CD4-positive, CD25-positive, alpha-beta regulatory T cell (primary cell): ENCODE data around the gene GBP7. TPM values are rescaled to one million over a fixed set of nuclear protein-coding genes. Genes with fewer than 3 reads are reported as not detected.
A peak's percentile ranks its signal among the peaks of the same experiment; 100 is the strongest.

Source experiments
- ATAC-seq, 2 donors: fragments of 150-1000 bp; cut with Tn5 transposase; one replicate each; pipeline ENCODE4 v1.10.0; 2021; ENCODE audit warnings: low read depth in 2 of 2, moderate number of reproducible peaks in 2 of 2, moderate library complexity in 1 of 2
- DNase-seq, 3 donors: peaks; one replicate each; pipeline versions ENCODE4 v3.0.0 to v3.0.0-alpha.2; 2012 to 2022; ENCODE audit warnings: mixed read lengths in 1 of 3
- H3K27ac ChIP-seq: one replicate; pipeline ENCODE4 v1.7.0; 2013; ENCODE audit warnings: mild to moderate bottlenecking, low read length; ENCODE audit not compliant: insufficient read depth, poor library complexity, severe bottlenecking
- H3K27me3 ChIP-seq: one replicate; pipeline ENCODE4 v1.7.0; 2013; ENCODE audit warnings: low read length; ENCODE audit not compliant: control insufficient read depth, insufficient read depth
- H3K36me3 ChIP-seq: one replicate; pipeline ENCODE4 v1.7.0; 2013; ENCODE audit warnings: mild to moderate bottlenecking, low read length, moderate library complexity; ENCODE audit not compliant: control insufficient read depth, insufficient read depth
- H3K4me1 ChIP-seq: 2 replicates; pipeline ENCODE4 v1.7.0; 2013; ENCODE audit warnings: mild to moderate bottlenecking, low read length; ENCODE audit not compliant: insufficient read depth, control insufficient read depth, poor library complexity, severe bottlenecking
- H3K4me3 ChIP-seq: one replicate; pipeline ENCODE4 v1.7.0; 2013; ENCODE audit warnings: low read depth, mild to moderate bottlenecking, low read length, moderate library complexity
- H3K9me3 ChIP-seq, 2 experiments: 1 replicate in 1 of 2; 2 replicates in 1 of 2; pipeline ENCODE4 v1.7.0; 2013; ENCODE audit warnings: low read length in 2 of 2, mild to moderate bottlenecking in 1 of 2, moderate library complexity in 1 of 2; ENCODE audit not compliant: control insufficient read depth in 2 of 2
- H3K27ac Mint-ChIP-seq, 3 donors: one replicate each; pipeline ENCODE4 v1.8.0; 2020 to 2022; ENCODE audit warnings: mild to moderate bottlenecking in 3 of 3, mixed read lengths in 3 of 3, moderate library complexity in 2 of 3
- H3K27me3 Mint-ChIP-seq: one replicate; pipeline ENCODE4 v1.8.0; 2022; ENCODE audit warnings: mild to moderate bottlenecking, mixed read lengths
- H3K36me3 Mint-ChIP-seq: one replicate; pipeline ENCODE4 v1.8.0; 2020; ENCODE audit warnings: mixed read lengths
- H3K4me1 Mint-ChIP-seq, 4 donors: one replicate each; pipeline ENCODE4 v1.8.0; 2020 to 2022; ENCODE audit warnings: mixed read lengths in 4 of 4, mild to moderate bottlenecking in 1 of 4
- H3K4me3 Mint-ChIP-seq, 4 donors: one replicate each; pipeline ENCODE4 v1.8.0; 2020 to 2022; ENCODE audit warnings: mild to moderate bottlenecking in 4 of 4, mixed read lengths in 4 of 4, moderate library complexity in 3 of 4
- H3K9me3 Mint-ChIP-seq, 7 donors: one replicate each; pipeline ENCODE4 v1.8.0; 2020 to 2022; ENCODE audit warnings: mixed read lengths in 7 of 7, mild to moderate bottlenecking in 3 of 7, moderate library complexity in 2 of 7
- polyA plus RNA-seq, 4 donors: library from polyadenylated mRNA; unstranded; fragments of 300-500 nt; fragmentation: Illumina TruSeq; gene quantifications; one replicate each; pipeline ENCODE4 v1.2.3, GENCODE V29; 2021
- total RNA-seq: library from RNA; stranded (reverse); gene quantifications from one replicate; pipeline ENCODE4 v1.2.3, GENCODE V29; 2022

The GBP7 gene
- total and polyA plus RNA-seq, 5 donors from 2014 or later, result 0.11 to 0.20 TPM; not detected in 3

DNA sequence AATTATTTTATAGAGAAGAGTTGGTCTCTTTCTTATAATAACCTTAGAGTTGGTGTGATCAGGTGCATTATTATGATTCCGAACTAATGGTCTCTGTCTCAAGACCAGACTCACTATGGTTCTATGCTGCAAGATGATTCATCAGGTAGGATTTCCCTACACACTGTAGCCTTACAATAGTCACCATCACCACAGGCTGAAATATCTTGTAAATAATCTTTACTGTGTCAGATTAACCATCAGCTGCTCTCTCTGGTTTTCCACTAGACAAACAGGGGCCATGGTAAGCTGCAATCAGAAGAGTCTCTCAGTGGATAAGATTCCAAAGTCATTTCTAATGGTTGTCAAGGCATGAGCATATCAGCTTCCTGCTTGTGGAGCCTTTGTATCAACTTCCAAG, 27.4 kb upstream of the GBP7 start:
- Mint-ChIP-seq H3K27ac (peak overlapping the region in 1 of 3 donors; percentile 97), H3K4me3 (peak overlapping the region in 1 of 4 donors; percentile 15), H3K36me3 (peaks cover 29% of the 10 kb centered on the region), H3K27me3 (peaks cover 5% of the 10 kb centered on the region), H3K4me1 (peaks cover 26 to 40% (median 36%) of the 10 kb centered on the region in 4 donors), H3K9me3 (peaks cover 0 to 19% (median 8%) of the 10 kb centered on the region in 7 donors)
- DNase-seq, result no peak
- Histone ChIP-seq H3K4me3 (no peak overlapping the region), H3K27me3 (no peaks in the 10 kb centered on the region), H3K9me3 (peaks cover 14 to 18% of the 10 kb centered on the region in 2 experiments), H3K4me1 (peaks cover 24% of the 10 kb centered on the region), H3K36me3 (peaks cover 23% of the 10 kb centered on the region), H3K27ac (no peak overlapping the region)
- no peak for ATAC-seq

DNA sequence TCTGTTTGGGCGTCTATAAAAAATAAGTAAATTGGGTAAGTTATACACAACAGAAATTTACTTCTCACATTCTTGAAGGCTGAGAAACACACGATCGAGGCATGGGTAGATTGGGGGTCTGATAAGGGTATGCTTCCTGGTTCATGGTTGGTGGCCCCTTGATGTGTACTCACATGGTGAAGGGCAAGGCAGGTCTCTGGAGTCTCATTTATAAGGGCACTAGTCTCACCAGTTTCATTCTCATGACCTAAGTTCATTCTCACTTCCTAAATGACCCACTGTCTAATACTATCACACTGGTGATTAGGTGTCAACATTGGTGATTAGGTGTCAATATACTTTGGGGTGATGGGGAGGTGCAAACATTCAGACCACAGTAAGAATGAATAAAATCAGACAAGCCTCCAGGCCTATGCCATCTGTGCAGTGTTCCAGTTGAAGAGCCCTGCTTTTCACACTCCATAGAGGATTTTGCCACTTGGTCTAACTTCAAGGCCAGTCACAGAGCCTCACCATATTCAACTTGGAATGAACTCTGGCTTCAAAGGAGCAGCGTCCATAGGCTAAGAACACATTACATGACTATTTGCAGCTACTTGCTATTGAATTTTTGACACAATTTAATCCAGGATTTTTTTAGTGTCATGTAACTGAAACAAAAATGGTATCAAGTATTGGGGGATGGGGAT, 25.4 kb upstream of the GBP7 start:
- H3K4me3 Mint-ChIP-seq, result peak overlapping the region; percentile 93 to 99 (median 96)
- peaks cover 32 to 57% (median 43%) of the 10 kb centered on the region in 4 donors for H3K4me1 Mint-ChIP-seq
- H3K9me3 Mint-ChIP-seq, result peaks cover 0 to 16% (median 6%) of the 10 kb centered on the region in 7 donors
- H3K36me3 ChIP-seq, result peaks cover 16% of the 10 kb centered on the region
- H3K27ac Mint-ChIP-seq, result peak overlapping the region; percentile 89 to 98 (median 97)
- ATAC-seq (peak in 1 of 2 donors; percentile 20), DNase-seq (peak in 1 of 3 donors; percentile 31)
- H3K4me1 ChIP-seq, result peaks cover 42% of the 10 kb centered on the region
- peaks cover 5% of the 10 kb centered on the region for H3K27me3 Mint-ChIP-seq
- H3K27ac ChIP-seq, result peak overlapping the region; percentile 82
- H3K9me3 ChIP-seq, result peaks cover 14 to 18% of the 10 kb centered on the region in 2 experiments
- H3K4me3 ChIP-seq, result peak overlapping the region; percentile 99
- peaks cover 30% of the 10 kb centered on the region for H3K36me3 Mint-ChIP-seq
- no peaks in the 10 kb centered on the region for H3K27me3 ChIP-seq

DNA sequence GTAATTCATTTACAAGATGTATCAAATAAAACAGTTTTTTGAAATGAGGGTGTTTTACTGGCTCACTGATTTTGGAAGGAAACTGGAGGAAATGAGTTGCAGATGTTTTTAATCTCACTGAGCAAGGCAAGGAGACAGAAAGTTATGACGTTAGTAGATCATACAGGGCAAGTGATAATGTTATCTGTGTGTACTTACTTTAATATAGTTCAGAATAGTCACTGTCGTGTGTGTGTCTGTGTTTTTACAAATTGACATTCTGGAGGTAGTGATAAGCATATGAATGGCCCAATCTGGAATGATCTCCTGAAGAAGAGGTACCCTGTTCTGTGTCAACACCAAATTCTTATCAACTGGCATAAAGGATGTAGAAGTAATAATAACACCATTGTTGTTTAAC, 24.9 kb upstream of the GBP7 start:
- H3K4me1 Mint-ChIP-seq, result peaks cover 35 to 62% (median 49%) of the 10 kb centered on the region in 4 donors
- peaks cover 5% of the 10 kb centered on the region for H3K27me3 Mint-ChIP-seq
- Histone ChIP-seq H3K9me3 (peaks cover 14 to 17% of the 10 kb centered on the region in 2 experiments), H3K36me3 (peaks cover 15% of the 10 kb centered on the region), H3K27me3 (no peaks in the 10 kb centered on the region), H3K4me1 (peaks cover 48% of the 10 kb centered on the region), H3K4me3 (peak overlapping the region; percentile 99), H3K27ac (peak overlapping the region; percentile 82)
- DNase-seq (peak in 2 of 3 donors; percentile 67 to 72), ATAC-seq (peak; percentile 65 to 73)
- peaks cover 30% of the 10 kb centered on the region for H3K36me3 Mint-ChIP-seq
- peaks cover 0 to 15% (median 6%) of the 10 kb centered on the region in 7 donors for H3K9me3 Mint-ChIP-seq
- H3K27ac Mint-ChIP-seq, result peak overlapping the region; percentile 89 to 98 (median 97)
- H3K4me3 Mint-ChIP-seq, result peak overlapping the region; percentile 93 to 99 (median 96)

DNA sequence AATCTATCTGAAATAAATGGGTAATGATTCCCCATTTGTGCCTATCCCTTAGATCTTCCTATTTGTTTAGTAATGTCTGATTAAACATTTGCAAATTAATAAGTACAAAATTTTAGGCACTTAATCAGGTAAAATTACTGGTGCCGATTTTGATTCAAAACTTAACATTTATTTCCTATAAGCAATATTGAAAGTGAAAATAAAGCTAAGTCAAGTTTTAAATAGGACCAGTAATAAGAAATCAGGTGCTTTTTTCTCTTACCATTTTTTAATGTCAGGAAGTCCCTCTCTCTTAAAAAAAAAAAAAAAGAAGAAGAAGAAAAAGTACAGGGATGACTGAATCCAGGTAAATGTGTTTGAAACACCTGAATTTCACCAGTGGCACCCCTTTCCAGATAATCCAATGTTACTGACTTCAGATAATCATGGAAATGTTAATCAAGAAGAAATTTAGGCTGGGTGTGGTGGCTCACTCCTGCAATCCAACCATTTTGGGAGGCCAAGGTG, 23.8 kb upstream of the GBP7 start:
- Mint-ChIP-seq H3K36me3 (peaks cover 39% of the 10 kb centered on the region), H3K27me3 (peaks cover 5% of the 10 kb centered on the region), H3K4me3 (peak overlapping the region; percentile 93 to 99 (median 96)), H3K9me3 (peaks cover 0 to 8% (median 6%) of the 10 kb centered on the region in 7 donors), H3K27ac (peak overlapping the region; percentile 97 to 99 (median 98)), H3K4me1 (peaks cover 46 to 73% (median 60%) of the 10 kb centered on the region in 4 donors)
- Histone ChIP-seq H3K27ac (peak overlapping the region; percentile 82), H3K4me3 (peak overlapping the region; percentile 99), H3K36me3 (peaks cover 17% of the 10 kb centered on the region), H3K27me3 (no peaks in the 10 kb centered on the region), H3K9me3 (peaks cover 6 to 7% of the 10 kb centered on the region in 2 experiments), H3K4me1 (peaks cover 59% of the 10 kb centered on the region)
- ATAC-seq (no peak), DNase-seq (peak in 2 of 3 donors; percentile 42 to 57)

DNA sequence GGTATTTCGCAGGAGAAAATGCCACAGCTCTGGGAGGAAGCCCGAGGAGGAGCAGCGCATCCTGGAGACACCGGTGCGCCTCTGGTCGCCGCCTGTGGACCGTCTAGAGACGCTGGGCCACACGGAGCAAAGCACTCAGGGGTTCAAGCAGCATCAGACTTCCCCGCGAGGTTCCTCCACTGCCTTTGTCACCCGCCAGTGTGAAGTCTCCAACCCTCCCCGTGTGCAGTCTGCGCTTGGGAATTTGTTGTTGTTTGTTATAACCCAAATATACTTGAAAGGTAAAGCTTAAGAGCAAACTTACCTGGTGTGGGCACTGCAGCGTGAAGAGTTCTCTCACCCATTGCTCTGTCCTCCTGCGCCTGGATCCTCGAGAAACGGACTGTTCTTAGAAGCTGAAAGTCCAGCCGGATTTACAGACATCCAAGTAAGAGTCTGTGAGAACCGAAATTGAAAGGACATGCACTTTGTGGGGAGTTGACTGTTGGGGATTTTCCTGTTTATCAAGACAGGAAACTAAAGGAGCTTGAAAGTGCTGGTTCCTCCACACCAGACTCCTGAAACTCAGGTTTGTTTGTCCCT, 22.8 kb upstream of the GBP7 start, which contains the start of gene GBP4:
Gene GBP4 (minus strand): TSS at position 452 of the 582 bp plus-strand sequence. CDS start 108 bp downstream, at position 344.
- no peaks in the 10 kb centered on the region for H3K27me3 Mint-ChIP-seq
- Histone ChIP-seq H3K4me3 (peak within 1 kb of the TSS; percentile 99), H3K27me3 (no peaks in the 10 kb centered on the region), H3K9me3 (no peaks in the 10 kb centered on the region), H3K27ac (peak within 1 kb of the TSS; percentile 82), H3K36me3 (peaks cover 21% of the 10 kb centered on the region), H3K4me1 (peaks cover 64% of the 10 kb centered on the region)
- peaks cover 0 to 2% (median 0%) of the 10 kb centered on the region in 7 donors for H3K9me3 Mint-ChIP-seq
- ATAC-seq (peak; percentile 65 to 70), DNase-seq (peak; percentile 6 to 75 (median 35))
- H3K27ac Mint-ChIP-seq, result peak within 1 kb of the TSS; percentile 97 to 99 (median 98)
- H3K4me1 Mint-ChIP-seq, result peaks cover 56 to 82% (median 65%) of the 10 kb centered on the region in 4 donors
- peaks cover 37% of the 10 kb centered on the region for H3K36me3 Mint-ChIP-seq
- peak within 1 kb of the TSS; percentile 93 to 99 (median 96) for H3K4me3 Mint-ChIP-seq

DNA sequence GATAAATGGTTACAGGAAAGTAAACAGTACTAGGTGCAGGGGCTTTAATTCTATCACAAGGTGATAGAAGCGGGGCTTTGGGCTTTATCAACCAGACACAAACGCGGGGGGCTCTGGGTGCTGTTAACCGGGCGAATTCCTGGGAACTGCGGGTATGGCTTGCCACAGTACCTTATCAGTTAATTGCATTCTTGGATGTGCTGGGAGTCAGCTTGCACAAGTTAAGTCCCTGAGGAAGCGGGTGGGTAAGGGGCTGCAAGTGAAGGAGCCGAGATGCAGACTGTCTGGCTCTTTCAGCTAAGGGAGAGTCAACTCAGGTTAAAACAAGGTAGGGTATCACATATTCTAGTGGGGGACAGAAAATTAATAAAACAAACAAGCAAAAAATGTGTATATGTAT, 22.3 kb upstream of the GBP7 start:
- Mint-ChIP-seq H3K27ac (peak overlapping the region; percentile 97 to 99 (median 98)), H3K27me3 (no peaks in the 10 kb centered on the region), H3K9me3 (no peaks in the 10 kb centered on the region), H3K4me3 (peak overlapping the region; percentile 93 to 99 (median 96)), H3K36me3 (peaks cover 36% of the 10 kb centered on the region), H3K4me1 (peaks cover 60 to 80% (median 64%) of the 10 kb centered on the region in 4 donors)
- Histone ChIP-seq H3K36me3 (peaks cover 23% of the 10 kb centered on the region), H3K4me3 (peak overlapping the region; percentile 99), H3K27me3 (no peaks in the 10 kb centered on the region), H3K9me3 (no peaks in the 10 kb centered on the region), H3K4me1 (peaks cover 64% of the 10 kb centered on the region), H3K27ac (peak overlapping the region; percentile 82)
- DNase-seq (no peak), ATAC-seq (no peak)

DNA sequence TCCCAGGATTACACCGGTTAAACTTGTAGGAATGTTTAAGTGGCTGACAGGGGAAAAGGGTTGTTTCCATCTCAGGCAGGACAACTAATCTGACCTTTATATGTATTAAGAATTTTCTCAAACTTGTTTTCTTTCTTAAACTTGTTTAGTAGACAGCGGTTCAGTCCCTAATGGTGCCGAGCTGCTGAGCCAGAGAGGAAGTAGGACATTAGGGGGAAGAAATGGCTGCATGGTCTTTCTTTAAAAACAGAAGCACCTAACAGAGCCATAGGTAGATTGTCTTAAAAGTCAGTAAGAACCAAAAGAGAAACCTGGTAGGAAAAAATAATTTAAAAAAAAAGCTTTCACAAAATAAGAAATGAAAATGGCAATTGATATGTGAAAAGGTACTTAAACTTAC, 19.7 kb upstream of the GBP7 start:
- H3K4me1 ChIP-seq, result peaks cover 49% of the 10 kb centered on the region
- H3K27ac ChIP-seq, result peak overlapping the region; percentile 49
- Mint-ChIP-seq H3K9me3 (no peaks in the 10 kb centered on the region), H3K27me3 (no peaks in the 10 kb centered on the region), H3K4me3 (peak overlapping the region; percentile 69 to 97 (median 76)), H3K27ac (peak overlapping the region; percentile 87 to 97 (median 97)), H3K36me3 (peaks cover 38% of the 10 kb centered on the region), H3K4me1 (peaks cover 40 to 68% (median 46%) of the 10 kb centered on the region in 4 donors)
- H3K36me3 ChIP-seq, result peaks cover 43% of the 10 kb centered on the region
- no peaks in the 10 kb centered on the region for H3K27me3 ChIP-seq
- peak overlapping the region; percentile 99 for H3K4me3 ChIP-seq
- H3K9me3 ChIP-seq, result no peaks in the 10 kb centered on the region
- peak in 1 of 3 donors; percentile 24 for DNase-seq
- no peak for ATAC-seq
